ENCODE data around the gene SCN7A. TPM values are rescaled to one million over a fixed set of nuclear protein-coding genes. Genes with fewer than 3 reads are reported as not detected.

Gene SCN7A
- total and polyA plus RNA-seq, 11 donors, result 2.6 to 46.3 (median 14.0) TPM

DNA sequence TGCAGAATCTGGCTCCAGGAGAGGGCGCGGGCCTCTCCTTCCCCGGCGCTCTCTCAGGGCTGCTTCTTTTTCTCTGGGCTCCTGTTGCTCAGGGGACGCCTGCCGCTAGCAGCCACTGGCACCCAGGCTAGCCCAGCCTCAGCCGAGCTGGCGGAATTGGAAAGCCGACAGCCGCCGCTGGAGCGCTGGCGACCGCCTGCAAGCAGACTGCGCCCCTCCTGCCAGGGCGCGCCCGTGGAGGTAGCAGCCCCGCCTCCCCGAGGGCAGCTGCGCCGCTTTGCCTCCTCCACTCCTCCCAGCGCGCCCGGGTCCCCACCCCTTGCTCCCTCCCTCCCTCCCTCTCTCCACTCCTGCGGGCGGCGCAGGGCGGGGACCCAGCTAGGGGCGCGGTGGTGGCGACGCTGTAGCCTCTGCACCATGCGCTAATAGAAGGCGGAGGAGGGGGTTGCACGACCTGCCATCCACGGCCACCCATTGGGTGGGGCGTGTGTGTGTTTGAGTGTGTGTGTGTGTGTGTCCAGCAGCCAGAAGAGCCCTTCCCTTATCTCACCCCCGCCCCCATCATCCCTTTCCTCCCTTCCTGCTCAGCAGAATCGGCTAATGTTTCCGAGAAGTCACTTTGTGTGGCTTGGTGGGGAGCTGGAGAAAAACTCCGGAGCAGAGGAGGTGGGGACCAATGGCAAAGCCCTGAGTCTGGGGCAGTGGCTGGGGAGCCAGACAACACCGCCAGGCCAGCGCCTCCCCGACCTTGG lies 118.1 kb downstream of the SCN7A start, which contains the start of gene SCN9A:
Gene SCN9A (minus strand): TSS at position 209 of the 752 bp plus-strand sequence. CDS start 64,188 bp downstream, outside the sequence.
- TF ChIP-seq, protein P1, sequence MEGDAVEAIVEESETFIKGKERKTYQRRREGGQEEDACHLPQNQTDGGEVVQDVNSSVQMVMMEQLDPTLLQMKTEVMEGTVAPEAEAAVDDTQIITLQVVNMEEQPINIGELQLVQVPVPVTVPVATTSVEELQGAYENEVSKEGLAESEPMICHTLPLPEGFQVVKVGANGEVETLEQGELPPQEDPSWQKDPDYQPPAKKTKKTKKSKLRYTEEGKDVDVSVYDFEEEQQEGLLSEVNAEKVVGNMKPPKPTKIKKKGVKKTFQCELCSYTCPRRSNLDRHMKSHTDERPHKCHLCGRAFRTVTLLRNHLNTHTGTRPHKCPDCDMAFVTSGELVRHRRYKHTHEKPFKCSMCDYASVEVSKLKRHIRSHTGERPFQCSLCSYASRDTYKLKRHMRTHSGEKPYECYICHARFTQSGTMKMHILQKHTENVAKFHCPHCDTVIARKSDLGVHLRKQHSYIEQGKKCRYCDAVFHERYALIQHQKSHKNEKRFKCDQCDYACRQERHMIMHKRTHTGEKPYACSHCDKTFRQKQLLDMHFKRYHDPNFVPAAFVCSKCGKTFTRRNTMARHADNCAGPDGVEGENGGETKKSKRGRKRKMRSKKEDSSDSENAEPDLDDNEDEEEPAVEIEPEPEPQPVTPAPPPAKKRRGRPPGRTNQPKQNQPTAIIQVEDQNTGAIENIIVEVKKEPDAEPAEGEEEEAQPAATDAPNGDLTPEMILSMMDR (IDR thresholded peaks at IDR 0.05), result no peak
- no peak for TF ChIP-seq POLR2A (IDR thresholded peaks at IDR 0.05)
- peak within 1 kb of the TSS in 3 of 12 donors; percentile 10 to 62 (median 30) for H3K27ac ChIP-seq
- peak; percentile 67 to 97 (median 92) for ATAC-seq
- H3K9me3 ChIP-seq, result no peaks in the 10 kb centered on the region
- DNase-seq, result peak; percentile 66 to 88 (median 68)
- H3K4me1 ChIP-seq, result peaks cover 0 to 18% (median 4%) of the 10 kb centered on the region in 12 donors
- intact Hi-C loops (cut with DNase I), result no loop called here
- H3K4me3 ChIP-seq, result peak within 1 kb of the TSS; percentile 33 to 69 (median 60)
- H3K27me3 ChIP-seq, result peaks cover 0 to 5% (median 0%) of the 10 kb centered on the region in 9 donors
- WGBS, 4 donors, result 0 to 2% (median 1%) methylated on average over 15 to 45 of the region's 45 CpGs
- H3K36me3 ChIP-seq, result no peaks in the 10 kb centered on the region

DNA sequence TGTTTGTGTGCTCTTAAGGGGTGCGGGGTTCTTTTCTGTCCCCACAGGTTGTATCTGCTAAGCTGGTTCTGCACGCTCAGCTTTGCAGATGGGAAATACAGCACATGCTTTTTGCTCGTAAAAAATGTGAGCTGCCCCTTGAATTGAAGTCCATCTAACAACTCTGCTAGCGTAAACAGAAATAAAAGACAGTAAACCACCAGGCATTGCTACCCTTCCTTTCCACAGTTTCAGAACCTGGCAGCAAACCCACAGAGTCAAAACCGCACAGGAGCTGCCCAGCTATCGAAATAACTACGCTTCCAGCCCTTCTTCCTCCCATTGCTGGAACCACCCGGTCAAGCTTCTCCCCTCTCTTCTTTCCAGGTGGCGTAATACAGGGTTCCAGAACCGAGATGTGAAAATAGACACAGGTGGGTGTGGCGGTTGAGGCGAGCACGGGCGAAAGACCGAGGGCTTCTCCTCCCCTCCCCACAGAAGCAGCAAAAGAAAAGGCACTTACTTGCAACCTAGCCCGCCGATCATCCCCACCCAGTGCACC lies 118.8 kb downstream of the SCN7A start:
- peak in 1 of 5 donors; percentile 24 for DNase-seq
- Histone ChIP-seq H3K36me3 (no peaks in the 10 kb centered on the region), H3K27me3 (peaks cover 0 to 5% (median 0%) of the 10 kb centered on the region in 9 donors), H3K27ac (peak overlapping the region in 1 of 12 donors; percentile 62), H3K9me3 (no peaks in the 10 kb centered on the region), H3K4me1 (peaks cover 0 to 18% (median 4%) of the 10 kb centered on the region in 12 donors), H3K4me3 (peak overlapping the region; percentile 33 to 69 (median 60))
- peak in 2 of 4 donors; percentile 12 to 30 for ATAC-seq
- no peak for TF ChIP-seq POLR2A (IDR thresholded peaks at IDR 0.05)
- TF ChIP-seq, protein P1 (IDR thresholded peaks at IDR 0.05), result no peak
- 0 to 1% (median 0%) methylated on average over 17 of the region's 17 CpGs for WGBS, 4 donors
- intact Hi-C loops (cut with DNase I), result no loop called here

DNA sequence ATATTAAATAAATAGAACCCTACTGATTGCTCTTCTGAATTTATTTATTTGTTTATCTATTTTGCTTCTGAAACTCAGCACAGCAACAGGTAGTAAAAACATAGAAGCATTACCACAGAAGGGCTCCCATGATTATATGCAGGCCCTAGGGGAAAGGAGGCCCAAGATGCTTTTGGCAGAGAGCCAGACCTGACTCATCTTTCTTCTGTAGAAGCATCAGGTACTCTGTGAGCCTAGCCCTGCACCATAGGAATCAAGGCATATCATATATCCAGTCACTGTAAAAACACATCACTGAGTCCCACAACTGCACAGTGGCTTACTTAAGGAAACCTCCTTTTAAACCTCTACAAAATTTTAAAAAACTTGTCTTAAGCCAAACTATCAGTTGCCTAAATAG lies 120.1 kb downstream of the SCN7A start:
- Histone ChIP-seq H3K27me3 (peaks cover 0 to 5% (median 0%) of the 10 kb centered on the region in 9 donors), H3K4me3 (peak overlapping the region in 1 of 12 donors; percentile 62), H3K36me3 (no peaks in the 10 kb centered on the region), H3K27ac (no peak overlapping the region), H3K4me1 (peaks cover 0 to 18% (median 4%) of the 10 kb centered on the region in 12 donors), H3K9me3 (no peaks in the 10 kb centered on the region)
- DNase-seq, result no peak
- ATAC-seq, result no peak
- intact Hi-C loops (cut with DNase I), result no loop called here
- TF ChIP-seq, protein P1 (IDR thresholded peaks at IDR 0.05), result no peak
- no peak for TF ChIP-seq POLR2A (IDR thresholded peaks at IDR 0.05)

DNA sequence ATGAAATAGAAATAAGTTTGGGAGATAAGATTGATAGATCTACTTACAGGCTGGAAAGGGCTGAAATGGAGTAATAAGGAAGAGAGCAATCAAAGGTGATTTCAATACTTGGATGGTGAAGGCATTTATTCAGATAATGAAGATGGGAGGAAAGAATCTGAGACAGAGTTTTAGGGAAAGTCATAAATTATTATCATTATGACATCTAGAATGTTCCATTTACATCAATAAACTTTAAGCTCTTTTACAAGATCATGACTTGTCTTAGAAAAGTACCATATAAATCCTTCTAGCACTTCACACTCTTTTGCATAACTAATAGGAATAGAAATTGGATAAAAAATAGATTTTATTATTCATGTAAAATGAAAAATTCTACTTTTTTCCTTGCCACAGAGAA lies 120.5 kb downstream of the SCN7A start:
- H3K27ac ChIP-seq, result no peak overlapping the region
- H3K27me3 ChIP-seq, result peaks cover 0 to 5% (median 0%) of the 10 kb centered on the region in 9 donors
- no peaks in the 10 kb centered on the region for H3K36me3 ChIP-seq
- ATAC-seq, result no peak
- TF ChIP-seq POLR2A (IDR thresholded peaks at IDR 0.05), result no peak
- TF ChIP-seq, protein P1 (IDR thresholded peaks at IDR 0.05), result no peak
- no peak overlapping the region for H3K4me3 ChIP-seq
- H3K4me1 ChIP-seq, result peaks cover 0 to 18% (median 4%) of the 10 kb centered on the region in 12 donors
- H3K9me3 ChIP-seq, result no peaks in the 10 kb centered on the region
- intact Hi-C loops (cut with DNase I), result no loop called here
- DNase-seq, result no peak
